Fibroblast of lung (primary cell): ENCODE data around the gene LMNTD2.

Experiments
- EZH2 ChIP-seq: IDR thresholded peaks from 2 replicates; pipeline ENCODE4 v1.5.1; 2012; ENCODE audit warnings: low read length, control low read depth, mild to moderate bottlenecking; ENCODE audit errors: missing control alignments
- TF ChIP-seq, protein P1 (sequence below), 2 donors: IDR thresholded peaks in 1 of 2; conservative IDR thresholded peaks in 1 of 2; 1 replicate in 1 of 2; 2 replicates in 1 of 2; pipeline ENCODE4 v1.5.1; 2011 to 2012; ENCODE audit warnings: low read length in 2 of 2, control low read depth in 1 of 2, inconsistent platforms in 1 of 2, low read depth in 1 of 2, mild to moderate bottlenecking in 1 of 2

GRCh38 chr11:559020-559620, 1.4 kb downstream of the LMNTD2 start:
- TF ChIP-seq, protein P1, sequence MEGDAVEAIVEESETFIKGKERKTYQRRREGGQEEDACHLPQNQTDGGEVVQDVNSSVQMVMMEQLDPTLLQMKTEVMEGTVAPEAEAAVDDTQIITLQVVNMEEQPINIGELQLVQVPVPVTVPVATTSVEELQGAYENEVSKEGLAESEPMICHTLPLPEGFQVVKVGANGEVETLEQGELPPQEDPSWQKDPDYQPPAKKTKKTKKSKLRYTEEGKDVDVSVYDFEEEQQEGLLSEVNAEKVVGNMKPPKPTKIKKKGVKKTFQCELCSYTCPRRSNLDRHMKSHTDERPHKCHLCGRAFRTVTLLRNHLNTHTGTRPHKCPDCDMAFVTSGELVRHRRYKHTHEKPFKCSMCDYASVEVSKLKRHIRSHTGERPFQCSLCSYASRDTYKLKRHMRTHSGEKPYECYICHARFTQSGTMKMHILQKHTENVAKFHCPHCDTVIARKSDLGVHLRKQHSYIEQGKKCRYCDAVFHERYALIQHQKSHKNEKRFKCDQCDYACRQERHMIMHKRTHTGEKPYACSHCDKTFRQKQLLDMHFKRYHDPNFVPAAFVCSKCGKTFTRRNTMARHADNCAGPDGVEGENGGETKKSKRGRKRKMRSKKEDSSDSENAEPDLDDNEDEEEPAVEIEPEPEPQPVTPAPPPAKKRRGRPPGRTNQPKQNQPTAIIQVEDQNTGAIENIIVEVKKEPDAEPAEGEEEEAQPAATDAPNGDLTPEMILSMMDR (conservative IDR thresholded peaks at IDR 0.05 in 1 of 2, IDR thresholded peaks at IDR 0.05 in 1 of 2; ENCODE audit: low read depth in 1 of 2, low read length in 2 of 2), result no peak
- no peak for TF ChIP-seq EZH2
